Hepatocyte (in vitro differentiated cells): Measurements from ENCODE around the gene SOBP. TPM values are rescaled to one million over a fixed set of nuclear protein-coding genes. Genes with fewer than 3 reads are reported as not detected.

Experiments used
- DNase-seq: peaks from one replicate; pipeline ENCODE4 v3.0.0-alpha.2; 2016; ENCODE audit warnings: low spot score
- H2AFZ ChIP-seq: fragments of 200-600 bp; sonication (generic); 2 replicates; pipeline ENCODE4 v1.6.0; 2016; ENCODE audit warnings: antibody characterized with exemption, mild to moderate bottlenecking
- H3K27ac ChIP-seq: fragments of 200-600 bp; sonication (generic); 2 replicates; pipeline ENCODE4 v1.5.1; 2016; ENCODE audit warnings: mild to moderate bottlenecking
- H3K27me3 ChIP-seq: fragments of 200-600 bp; sonication (generic); 2 replicates; pipeline ENCODE4 v1.6.1; 2016
- H3K36me3 ChIP-seq: fragments of 200-600 bp; sonication (generic); replicated peaks from 2 replicates; pipeline ENCODE4 v1.5.1; 2016; ENCODE audit warnings: low read depth; ENCODE audit not compliant: insufficient read depth
- H3K4me1 ChIP-seq: fragments of 200-600 bp; sonication (generic); 2 replicates; pipeline ENCODE4 v1.5.1; 2016; ENCODE audit warnings: mild to moderate bottlenecking, moderate library complexity; ENCODE audit not compliant: insufficient read depth
- H3K4me2 ChIP-seq: fragments of 200-600 bp; sonication (generic); 2 replicates; pipeline ENCODE4 v1.6.0; 2016
- H3K4me3 ChIP-seq: fragments of 200-600 bp; sonication (generic); 2 replicates; pipeline ENCODE4 v1.5.1; 2016; ENCODE audit warnings: mild to moderate bottlenecking
- H3K79me2 ChIP-seq: fragments of 200-600 bp; sonication (generic); 2 replicates; pipeline ENCODE4 v1.6.0; 2017; ENCODE audit warnings: mild to moderate bottlenecking
- H3K9me2 ChIP-seq: fragments of 200-600 bp; sonication (generic); replicated peaks from 2 replicates; pipeline ENCODE4 v1.6.0; 2017; ENCODE audit warnings: mild to moderate bottlenecking; ENCODE audit not compliant: insufficient read depth
- H3K9me3 ChIP-seq: fragments of 200-600 bp; sonication (generic); 2 replicates; pipeline ENCODE4 v1.5.1; 2016; ENCODE audit warnings: low read depth, mild to moderate bottlenecking
- H4K20me1 ChIP-seq: fragments of 200-600 bp; sonication (generic); 2 replicates; pipeline ENCODE4 v1.6.0; 2016; ENCODE audit warnings: mild to moderate bottlenecking; ENCODE audit not compliant: insufficient read depth, poor library complexity, severe bottlenecking
- EZH2 ChIP-seq: fragments of 200-600 bp; sonication (generic); IDR thresholded peaks from 2 replicates; pipeline ENCODE4 v1.6.1; 2016; ENCODE audit warnings: antibody characterized with exemption, mild to moderate bottlenecking, borderline replicate concordance
- EZH2phosphoT487 ChIP-seq: fragments of 200-600 bp; sonication (generic); IDR thresholded peaks from one replicate; pipeline ENCODE4 v1.6.1; 2018; ENCODE audit warnings: antibody characterized with exemption, mild to moderate bottlenecking, low read depth, moderate library complexity; ENCODE audit not compliant: unreplicated experiment, severe bottlenecking
- WGBS: methylation state at CpG from one replicate; pipeline ENCODE4 v1.1.6; 2016; ENCODE audit warnings: low lambda C conversion rate; ENCODE audit errors: missing lambda C conversion rate; 5-methylcytosine and 5-hydroxymethylcytosine counted together
- polyA plus RNA-seq: library from polyadenylated mRNA; unstranded; fragments of >200 nt; fragmentation: Nextera tagmentation; extraction: Ambion mirVana; gene quantifications from 2 replicates; pipeline ENCODE4 v1.2.1, GENCODE V29; 2016
- total RNA-seq: library from RNA; depleted of rRNA; stranded (reverse); fragments of >200 nt; gene quantifications from 2 replicates; pipeline ENCODE4 v1.2.3, GENCODE V29; 2014
- TF ChIP-seq, protein P1 (sequence below): fragments of 200-600 bp; sonication (generic); IDR thresholded peaks from 2 replicates; pipeline ENCODE4 v1.5.1; 2016; ENCODE audit warnings: antibody characterized with exemption, mild to moderate bottlenecking; ENCODE audit not compliant: poor library complexity

The SOBP gene
- total and polyA plus RNA-seq, 2 experiments from 2014 or later: 2.1 to 2.2 TPM

DNA sequence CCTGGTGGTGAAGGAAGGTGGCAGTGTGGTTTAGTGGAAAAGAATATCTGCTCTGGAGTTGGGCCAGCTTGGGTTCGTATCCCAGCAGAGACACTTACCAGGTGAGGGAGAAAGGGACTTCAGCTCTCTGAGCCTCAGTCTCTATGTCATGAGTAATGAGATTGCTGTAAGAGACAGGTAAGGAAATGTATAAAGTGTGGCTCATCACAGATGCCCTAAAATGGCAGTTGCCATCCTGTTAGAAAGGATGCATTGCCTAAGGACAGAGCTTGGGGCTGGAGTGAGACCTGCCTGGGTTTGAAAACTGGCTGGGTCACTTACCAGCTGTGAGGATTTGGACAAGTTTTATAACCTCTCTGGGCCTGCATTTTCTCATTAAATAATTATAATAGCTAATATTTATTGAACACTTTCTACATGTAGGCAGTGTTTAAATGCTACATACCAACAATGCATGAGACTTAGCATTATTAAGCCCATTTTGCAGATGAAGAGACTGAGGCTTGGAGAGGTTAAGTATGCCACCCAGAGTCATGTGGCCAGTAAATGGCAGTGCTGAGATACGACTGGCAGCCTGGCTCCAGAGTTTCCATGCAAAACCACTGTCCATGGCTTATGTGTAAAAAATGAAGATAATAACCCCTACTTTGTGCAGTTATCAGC is 157.0 kb downstream of the SOBP start:
- Histone ChIP-seq H3K4me1 (no peaks in the 10 kb centered on the region), H3K36me3 (no peaks in the 10 kb centered on the region), H3K27me3 (no peaks in the 10 kb centered on the region), H3K27ac (no peak overlapping the region), H3K4me3 (no peak overlapping the region), H3K9me2 (no peaks in the 10 kb centered on the region), H3K9me3 (no peaks in the 10 kb centered on the region), H2AFZ (no peak overlapping the region), H3K4me2 (no peak overlapping the region), H3K79me2 (no peaks in the 10 kb centered on the region), H4K20me1 (no peaks in the 10 kb centered on the region)
- DNase-seq: no peak
- 79% methylated on average over 2 of the region's 2 CpGs for WGBS
- TF ChIP-seq EZH2phosphoT487 (no peak), EZH2 (no peak)
- TF ChIP-seq, protein P1, sequence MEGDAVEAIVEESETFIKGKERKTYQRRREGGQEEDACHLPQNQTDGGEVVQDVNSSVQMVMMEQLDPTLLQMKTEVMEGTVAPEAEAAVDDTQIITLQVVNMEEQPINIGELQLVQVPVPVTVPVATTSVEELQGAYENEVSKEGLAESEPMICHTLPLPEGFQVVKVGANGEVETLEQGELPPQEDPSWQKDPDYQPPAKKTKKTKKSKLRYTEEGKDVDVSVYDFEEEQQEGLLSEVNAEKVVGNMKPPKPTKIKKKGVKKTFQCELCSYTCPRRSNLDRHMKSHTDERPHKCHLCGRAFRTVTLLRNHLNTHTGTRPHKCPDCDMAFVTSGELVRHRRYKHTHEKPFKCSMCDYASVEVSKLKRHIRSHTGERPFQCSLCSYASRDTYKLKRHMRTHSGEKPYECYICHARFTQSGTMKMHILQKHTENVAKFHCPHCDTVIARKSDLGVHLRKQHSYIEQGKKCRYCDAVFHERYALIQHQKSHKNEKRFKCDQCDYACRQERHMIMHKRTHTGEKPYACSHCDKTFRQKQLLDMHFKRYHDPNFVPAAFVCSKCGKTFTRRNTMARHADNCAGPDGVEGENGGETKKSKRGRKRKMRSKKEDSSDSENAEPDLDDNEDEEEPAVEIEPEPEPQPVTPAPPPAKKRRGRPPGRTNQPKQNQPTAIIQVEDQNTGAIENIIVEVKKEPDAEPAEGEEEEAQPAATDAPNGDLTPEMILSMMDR: no peak

DNA sequence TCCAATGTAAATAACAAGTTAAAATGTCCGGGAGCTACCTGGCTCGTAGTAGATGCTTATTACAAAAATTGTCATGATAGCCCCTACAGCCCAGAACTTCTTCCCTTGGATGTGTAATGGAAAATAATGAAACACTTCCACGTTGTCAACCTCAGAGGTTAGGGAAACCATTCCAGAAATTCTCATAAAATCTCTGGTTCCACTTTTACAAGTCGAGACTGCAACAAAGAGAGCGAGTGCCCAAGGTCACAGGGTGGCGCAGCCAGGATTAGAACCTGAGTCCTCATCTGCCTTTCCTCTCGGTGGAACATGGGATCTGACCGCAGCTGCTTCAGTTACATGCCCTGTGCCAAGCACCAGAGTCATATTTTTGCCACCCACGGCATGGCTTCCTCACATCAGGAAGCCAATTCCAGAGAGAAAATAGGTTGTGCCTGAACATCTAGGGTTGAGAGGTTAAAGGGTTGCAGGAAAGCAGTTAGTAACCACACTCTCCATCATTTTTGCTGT is 157.6 kb downstream of the SOBP start:
- no peak overlapping the region for H3K4me2 ChIP-seq
- no peaks in the 10 kb centered on the region for H4K20me1 ChIP-seq
- H3K4me1 ChIP-seq: no peaks in the 10 kb centered on the region
- no peaks in the 10 kb centered on the region for H3K79me2 ChIP-seq
- no peak for DNase-seq
- H3K4me3 ChIP-seq: no peak overlapping the region
- no peak overlapping the region for H3K27ac ChIP-seq
- WGBS: 75% methylated on average over 9 of the region's 9 CpGs
- no peaks in the 10 kb centered on the region for H3K27me3 ChIP-seq
- H3K9me3 ChIP-seq: no peaks in the 10 kb centered on the region
- TF ChIP-seq EZH2phosphoT487 (no peak), EZH2 (no peak)
- TF ChIP-seq, protein P1: no peak
- no peak overlapping the region for H2AFZ ChIP-seq
- H3K36me3 ChIP-seq: no peaks in the 10 kb centered on the region
- H3K9me2 ChIP-seq: no peaks in the 10 kb centered on the region

DNA sequence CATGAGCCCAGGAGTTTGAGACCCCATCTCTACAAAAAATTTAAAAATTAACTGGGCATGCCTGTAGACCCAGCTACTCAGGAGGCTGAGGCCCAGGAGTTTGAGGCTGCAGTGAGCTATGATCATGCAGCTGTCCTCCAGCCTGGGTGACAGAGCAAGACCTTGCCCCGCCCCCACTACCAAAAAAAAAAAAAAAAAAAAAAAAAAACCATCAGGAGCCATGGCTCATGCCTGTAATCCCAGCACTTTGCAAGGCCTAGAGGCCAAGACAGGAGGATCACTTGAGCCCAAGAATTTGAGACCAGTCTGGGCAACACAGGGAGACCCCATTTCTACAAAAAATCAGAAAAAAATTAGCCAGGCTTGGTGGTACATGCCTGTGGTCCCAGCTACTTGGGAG is 159.1 kb downstream of the SOBP start:
- Histone ChIP-seq H3K36me3 (no peaks in the 10 kb centered on the region), H2AFZ (no peak overlapping the region), H3K4me1 (no peaks in the 10 kb centered on the region), H4K20me1 (no peaks in the 10 kb centered on the region), H3K27ac (no peak overlapping the region), H3K4me2 (no peak overlapping the region), H3K27me3 (no peaks in the 10 kb centered on the region), H3K9me3 (no peaks in the 10 kb centered on the region), H3K79me2 (no peaks in the 10 kb centered on the region), H3K4me3 (no peak overlapping the region), H3K9me2 (no peaks in the 10 kb centered on the region)
- no peak for DNase-seq
- no peak for TF ChIP-seq EZH2phosphoT487
- 100% methylated on average over 1 of the region's 1 CpG for WGBS

DNA sequence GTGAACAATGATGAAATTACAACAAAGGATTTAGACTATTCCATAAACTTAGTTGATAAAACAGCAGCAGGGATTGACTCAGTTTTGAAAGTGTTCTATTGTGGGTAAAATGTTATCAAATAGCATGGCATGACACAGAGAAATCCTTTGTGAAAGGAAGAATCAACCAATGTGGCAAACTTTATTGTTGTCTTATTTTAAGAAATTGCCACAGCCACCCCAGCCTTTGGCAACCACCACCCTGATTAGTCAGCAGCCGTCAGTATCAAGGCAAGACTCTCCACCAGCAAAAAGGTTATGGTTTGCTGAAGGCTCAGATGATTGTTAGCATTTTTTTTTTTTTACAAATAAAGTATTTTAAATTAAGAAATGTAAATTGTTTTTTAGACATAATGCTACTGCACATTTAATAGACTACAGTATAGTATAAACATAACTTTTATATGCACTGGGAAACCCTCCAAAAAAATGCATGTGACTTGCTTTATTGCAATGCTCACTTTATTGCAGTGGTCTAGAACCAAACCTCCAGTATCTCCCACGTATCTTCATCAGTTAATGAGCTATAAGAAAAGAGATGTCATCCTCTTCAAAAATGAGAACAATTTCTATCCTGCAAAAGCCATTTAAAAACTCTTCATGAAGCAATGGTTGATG is 162.7 kb downstream of the SOBP start:
- no peak overlapping the region for H3K27ac ChIP-seq
- no peaks in the 10 kb centered on the region for H4K20me1 ChIP-seq
- no peaks in the 10 kb centered on the region for H3K79me2 ChIP-seq
- DNase-seq: no peak
- H2AFZ ChIP-seq: no peak overlapping the region
- H3K9me3 ChIP-seq: no peaks in the 10 kb centered on the region
- H3K9me2 ChIP-seq: no peaks in the 10 kb centered on the region
- WGBS: 71% methylated on average over 2 of the region's 2 CpGs
- H3K27me3 ChIP-seq: no peaks in the 10 kb centered on the region
- H3K4me3 ChIP-seq: no peak overlapping the region
- H3K4me1 ChIP-seq: peaks cover 11% of the 10 kb centered on the region
- H3K36me3 ChIP-seq: no peaks in the 10 kb centered on the region
- TF ChIP-seq EZH2 (no peak), EZH2phosphoT487 (no peak)
- TF ChIP-seq, protein P1: no peak
- no peak overlapping the region for H3K4me2 ChIP-seq
